GM19452 (cell line): ENCODE data around the gene MAP2K5.

Source experiments
- ATAC-seq: cut with Tn5 transposase; IDR thresholded peaks from one replicate; pipeline ENCODE4 v1.9.1; 2021; ENCODE audit not compliant: unreplicated experiment

Gene MAP2K5

DNA sequence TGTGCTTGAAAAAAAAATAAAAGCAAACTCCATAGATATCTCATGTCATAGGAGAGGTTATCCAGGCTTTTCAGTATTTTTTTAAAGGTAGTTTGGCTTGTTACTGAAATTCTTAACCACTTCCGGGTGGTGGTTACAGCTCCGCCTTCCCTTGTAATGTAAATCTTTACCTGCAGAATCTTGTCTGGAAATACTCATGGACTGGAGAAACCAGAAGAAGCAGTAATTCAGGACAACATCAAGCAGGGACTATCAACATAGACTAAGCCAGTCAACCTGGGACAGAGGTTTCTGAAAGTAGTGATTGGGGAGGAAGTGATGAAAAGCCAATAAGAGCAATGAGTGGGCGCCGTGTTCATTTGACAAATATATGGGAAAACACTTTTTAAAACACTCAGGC, 203.9 kb downstream of the MAP2K5 start:
- ATAC-seq: no peak

DNA sequence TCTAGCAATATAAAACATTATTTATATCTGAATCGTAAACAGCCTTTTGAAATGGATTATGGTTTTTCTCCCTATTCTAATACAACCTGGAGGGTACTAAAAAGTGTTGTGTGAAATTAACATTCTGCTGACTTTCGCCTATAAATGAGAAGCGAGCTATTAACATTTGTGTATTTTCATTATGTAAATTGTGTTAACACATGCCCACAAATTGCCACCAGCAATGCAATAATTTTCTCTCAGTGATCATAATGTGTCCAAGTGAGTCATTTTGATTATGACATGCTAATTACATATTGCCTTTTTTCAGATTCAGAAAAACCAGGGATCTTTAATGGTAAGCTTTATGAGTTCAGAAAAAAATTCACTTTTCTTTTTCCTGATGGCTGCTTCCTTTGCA, 205.4 kb downstream of the MAP2K5 start:
- ATAC-seq: no peak

DNA sequence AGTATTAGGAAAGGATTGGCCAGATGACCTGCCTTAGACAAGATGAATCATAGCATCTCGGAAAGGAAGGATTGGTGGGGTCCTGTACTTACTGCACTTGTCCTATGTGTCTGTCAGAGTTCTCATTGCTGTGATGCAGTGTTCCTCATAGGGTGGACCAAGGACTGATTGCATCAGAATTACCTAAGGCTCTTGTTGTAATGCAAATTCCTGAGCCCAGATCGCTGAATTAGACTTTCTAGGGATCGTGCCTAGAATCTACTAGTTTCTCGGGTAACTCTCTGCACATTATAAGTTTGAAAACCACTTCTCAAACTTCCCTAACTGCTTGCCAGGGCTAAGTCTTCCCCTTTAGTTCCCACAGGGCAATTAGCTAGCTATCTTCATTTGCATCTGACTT, 207.9 kb downstream of the MAP2K5 start:
- no peak for ATAC-seq

DNA sequence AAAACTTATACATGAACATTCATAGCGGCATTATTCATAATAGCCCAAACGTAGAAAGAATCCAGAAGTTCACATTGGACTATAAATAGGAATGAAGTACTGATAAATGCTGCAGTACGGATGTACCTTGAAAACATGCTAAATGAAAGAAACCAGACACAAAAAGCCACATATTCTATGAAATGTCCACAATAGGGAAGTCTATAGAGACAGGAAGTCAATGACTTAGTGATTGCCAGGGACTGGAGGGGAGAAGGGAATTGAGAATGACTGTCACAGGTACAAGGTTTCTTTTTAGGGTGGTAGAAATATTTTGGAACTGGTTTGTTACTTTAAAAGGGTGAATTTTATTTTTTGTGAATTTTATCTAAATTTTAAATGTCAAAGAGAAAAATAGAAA, 211.4 kb downstream of the MAP2K5 start:
- ATAC-seq: no peak

GRCh38 chr15:67755264-67755663, 212.8 kb downstream of the MAP2K5 start:
- no peak for ATAC-seq

DNA sequence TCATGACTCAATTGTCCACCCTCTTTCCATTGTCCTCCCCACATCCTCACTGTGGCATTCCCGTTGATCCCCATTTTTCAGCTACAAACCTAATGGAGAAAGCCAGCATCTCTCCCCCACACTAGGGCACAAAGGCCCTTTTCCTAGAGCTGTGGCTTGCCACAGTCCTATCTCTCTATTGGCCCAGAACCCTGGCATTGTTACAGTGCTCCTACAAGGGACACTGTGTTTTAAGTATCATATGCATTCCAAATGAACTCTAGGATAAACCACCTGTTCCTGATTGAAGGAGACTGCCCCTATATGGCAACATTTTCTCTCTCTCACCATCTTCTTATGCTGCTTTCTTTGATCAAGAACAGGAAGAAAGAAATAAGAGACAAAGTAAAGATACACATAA, 213.4 kb downstream of the MAP2K5 start:
- no peak for ATAC-seq

DNA sequence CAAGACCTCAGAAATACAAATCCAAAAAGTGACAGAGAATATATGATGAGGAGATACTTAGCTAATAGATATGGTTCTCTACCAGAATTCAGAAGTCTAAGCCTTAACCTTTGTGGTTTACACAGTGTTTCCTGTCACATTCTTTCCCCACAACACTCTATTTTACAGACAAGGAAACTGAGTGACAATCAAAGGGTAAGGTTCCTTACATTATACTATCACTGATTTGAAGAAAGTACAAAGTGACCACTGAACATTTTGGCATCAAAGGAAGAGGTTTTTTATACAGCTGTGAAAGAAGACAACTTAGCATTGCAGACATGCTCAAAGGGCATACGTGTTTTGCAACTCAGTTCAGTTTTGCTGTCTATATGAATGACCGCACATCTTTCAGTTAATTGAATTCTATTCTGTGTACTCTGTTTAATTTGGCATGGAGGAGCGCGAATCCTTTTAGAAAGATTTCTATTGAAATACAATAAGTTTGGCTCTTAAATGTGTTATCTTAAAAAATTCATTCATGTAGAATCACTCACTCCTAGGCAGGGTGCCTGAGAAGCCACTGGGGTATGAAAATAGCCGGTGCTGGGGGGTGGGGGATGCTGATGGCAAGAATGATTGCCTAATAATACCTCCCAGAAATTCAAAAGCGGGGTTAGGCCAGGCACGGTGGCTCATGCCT, 216.3 kb downstream of the MAP2K5 start:
- ATAC-seq: no peak

GRCh38 chr15:67760901-67761300, 218.4 kb downstream of the MAP2K5 start:
- no peak for ATAC-seq

- ATAC-seq: no peak
These were observed 218.8 kb downstream of the MAP2K5 start for GRCh38 chr15:67761343-67761742.

- ATAC-seq: peak; percentile 87
These were observed 220.3 kb downstream of the MAP2K5 start for GRCh38 chr15:67762610-67763368.

DNA sequence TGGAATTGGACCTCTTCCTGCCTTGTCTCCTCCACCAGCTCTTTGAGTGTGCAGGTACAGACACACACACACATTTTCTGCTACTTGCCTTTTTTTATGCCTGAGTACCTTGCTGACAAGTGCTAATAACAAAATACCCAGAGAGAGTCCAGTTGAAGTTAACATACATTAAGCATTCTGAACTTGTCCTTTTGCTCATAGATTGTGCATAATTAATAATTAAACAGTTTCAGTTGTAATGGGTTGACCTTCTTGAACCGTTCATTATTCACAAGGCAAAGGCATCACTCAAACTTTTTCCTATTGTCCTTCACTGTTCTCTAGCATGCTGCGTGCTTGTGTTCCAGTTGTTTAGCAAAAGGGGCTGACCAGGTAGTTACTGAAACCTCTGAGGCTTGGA, 223.2 kb downstream of the MAP2K5 start:
- no peak for ATAC-seq

DNA sequence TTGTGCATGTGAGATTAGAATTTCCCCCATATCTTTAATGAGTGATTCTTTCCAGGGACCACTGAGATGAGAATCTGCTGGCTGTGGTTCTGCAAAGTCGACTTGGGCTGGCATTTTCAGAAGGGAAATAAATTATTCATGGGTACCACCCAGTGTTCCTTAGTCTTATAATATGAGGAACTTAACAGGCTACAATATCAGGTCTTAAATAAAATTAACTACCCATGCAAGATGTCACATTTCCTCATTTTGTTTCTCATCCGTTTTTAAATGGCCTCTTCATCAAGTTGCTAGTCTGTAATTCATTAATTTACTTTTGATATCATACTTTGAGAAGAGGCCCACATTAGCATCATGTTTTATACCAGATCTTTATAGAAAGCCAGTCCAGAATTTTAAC, 224.5 kb downstream of the MAP2K5 start:
- ATAC-seq: no peak

- no peak for ATAC-seq
These were observed 225.9 kb downstream of the MAP2K5 start for GRCh38 chr15:67768313-67768977.

DNA sequence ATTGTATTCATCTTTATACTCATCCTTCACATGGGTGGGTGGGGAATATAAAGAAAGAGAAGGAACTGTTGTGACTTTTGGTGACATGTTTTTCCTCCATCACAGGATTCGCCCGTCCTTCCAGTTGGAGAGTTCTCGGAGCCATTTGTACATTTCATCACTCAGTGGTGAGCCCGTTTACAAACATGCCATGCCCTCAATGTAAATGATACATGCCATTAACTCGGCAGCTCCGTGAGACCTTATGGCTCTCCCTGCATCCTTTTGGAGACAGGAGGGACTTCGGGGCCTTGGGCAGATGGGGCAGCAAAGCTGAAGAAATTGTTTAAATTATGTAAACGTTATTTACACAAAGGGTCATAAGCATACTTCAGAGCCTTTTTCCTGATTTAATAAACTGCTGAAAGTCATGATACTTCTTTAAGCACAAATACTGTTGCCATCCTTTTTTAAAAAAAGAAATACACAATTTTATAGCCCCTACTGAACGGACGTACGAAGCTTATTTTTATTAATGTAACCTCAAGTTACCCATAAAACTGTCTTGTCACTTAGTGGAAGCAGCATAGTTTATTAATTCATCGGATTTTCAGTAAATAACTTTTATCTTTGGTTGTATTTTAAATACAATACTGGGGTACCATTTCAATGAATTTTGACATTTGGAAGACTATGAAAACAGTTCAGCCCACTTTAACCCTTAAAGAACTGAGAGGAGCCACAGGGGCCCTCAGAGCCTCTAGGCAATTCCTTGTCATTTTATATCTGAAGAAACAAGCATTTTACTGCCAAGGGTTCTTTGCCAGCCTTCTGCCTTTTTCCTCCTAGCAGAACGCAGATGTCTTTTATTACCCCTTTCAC, 227.2 kb downstream of the MAP2K5 start:
- no peak for ATAC-seq

DNA sequence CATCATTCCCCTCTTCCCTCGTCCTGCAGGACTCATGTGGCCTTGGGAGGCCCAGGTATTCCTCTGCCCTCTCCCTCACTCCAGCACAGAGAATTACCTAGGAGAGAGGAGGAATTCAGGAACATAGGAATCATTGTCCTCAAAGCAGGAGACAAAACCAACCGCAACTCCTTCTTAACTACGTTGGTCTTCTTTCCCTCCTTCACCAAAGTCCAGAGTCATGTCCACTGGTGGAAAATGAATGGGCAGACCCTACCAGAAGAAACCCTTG, 227.8 kb downstream of the MAP2K5 start:
- no peak for ATAC-seq

DNA sequence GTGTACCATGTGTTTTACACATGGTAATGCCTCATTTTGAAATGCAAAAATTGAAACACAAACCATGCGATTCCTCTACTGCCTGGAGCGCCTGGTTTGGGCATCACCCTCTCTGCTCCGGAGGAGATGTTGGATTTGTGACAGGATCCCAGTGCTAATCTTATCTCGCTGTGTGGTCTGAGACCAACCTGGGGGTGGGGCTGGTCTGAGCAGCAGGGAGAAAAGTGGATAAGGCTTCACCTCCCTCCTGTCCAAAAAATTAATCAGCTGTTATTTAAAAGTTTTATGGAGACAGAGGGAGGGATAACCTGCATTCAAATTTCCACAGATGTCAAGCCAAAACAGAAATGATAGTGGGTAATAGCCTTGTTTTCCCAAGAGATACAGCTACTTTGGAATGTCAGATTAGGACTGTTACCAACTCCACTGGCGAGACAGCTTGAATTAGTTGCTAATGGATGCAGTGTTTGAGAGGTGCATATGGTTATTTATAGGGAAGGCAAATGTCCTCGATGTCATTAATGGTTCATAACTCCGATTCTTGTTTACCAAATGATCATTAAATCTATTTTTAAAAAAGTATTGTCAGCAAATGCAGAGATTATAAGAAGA, 228.8 kb downstream of the MAP2K5 start:
- ATAC-seq: no peak

DNA sequence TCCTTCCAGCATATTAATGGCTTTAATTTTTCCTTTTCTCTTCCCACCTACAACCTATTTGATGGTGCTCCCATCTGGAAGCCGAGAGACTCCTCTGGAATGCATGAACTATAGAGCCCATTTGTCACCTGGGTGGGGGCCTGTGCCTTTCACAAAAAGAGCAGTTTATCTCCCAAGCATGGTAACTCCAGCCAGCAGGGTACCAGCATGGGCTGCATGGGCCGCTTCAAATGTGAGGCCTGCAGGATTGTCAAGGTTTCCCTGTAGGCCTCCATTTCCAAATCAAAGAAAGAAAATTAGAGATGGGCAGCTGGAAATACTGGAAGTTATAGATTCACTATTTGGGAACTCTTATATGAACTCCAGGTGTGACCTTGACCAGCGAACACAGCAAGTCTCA, 232.1 kb downstream of the MAP2K5 start:
- ATAC-seq: no peak

DNA sequence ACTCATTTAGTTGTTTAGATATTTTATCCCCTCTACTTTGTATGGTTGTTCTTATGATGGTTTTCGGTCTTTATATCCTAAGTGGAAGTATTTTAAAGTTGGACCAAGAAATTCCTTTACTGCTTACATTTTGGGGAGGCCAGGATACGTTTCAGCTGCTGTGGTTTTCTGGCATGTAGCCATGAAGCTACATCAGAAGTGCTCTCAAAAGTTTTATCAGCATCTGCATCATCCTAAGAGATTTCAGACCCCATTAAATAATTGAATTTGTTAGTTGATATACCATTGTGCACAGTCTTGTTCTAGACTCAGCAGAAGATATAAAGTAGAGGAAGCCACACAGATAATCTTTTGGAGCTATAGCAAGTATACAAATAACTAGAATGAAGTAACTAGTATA, 232.7 kb downstream of the MAP2K5 start:
- ATAC-seq: no peak

DNA sequence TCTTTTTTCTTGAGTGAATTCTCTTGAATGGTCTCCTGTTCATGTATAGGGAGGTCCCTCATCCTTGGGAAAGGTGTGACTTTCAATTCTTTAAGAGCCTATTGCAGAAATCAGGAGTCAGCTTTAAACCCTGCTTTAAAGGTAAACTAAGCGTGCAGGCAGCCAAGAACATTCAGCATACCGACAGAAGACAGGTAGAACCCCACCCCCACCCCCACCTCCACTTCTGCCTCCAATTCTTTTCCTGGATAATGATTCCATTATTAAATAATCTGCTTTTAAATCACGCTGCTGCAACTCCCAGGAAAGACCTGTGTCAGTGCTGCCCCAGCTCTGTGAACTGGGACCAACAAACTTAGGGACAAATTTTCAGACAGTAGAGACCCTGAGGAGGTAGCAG, 233.5 kb downstream of the MAP2K5 start:
- no peak for ATAC-seq

GRCh38 chr15:67776600-67776999, 234.1 kb downstream of the MAP2K5 start:
- no peak for ATAC-seq

DNA sequence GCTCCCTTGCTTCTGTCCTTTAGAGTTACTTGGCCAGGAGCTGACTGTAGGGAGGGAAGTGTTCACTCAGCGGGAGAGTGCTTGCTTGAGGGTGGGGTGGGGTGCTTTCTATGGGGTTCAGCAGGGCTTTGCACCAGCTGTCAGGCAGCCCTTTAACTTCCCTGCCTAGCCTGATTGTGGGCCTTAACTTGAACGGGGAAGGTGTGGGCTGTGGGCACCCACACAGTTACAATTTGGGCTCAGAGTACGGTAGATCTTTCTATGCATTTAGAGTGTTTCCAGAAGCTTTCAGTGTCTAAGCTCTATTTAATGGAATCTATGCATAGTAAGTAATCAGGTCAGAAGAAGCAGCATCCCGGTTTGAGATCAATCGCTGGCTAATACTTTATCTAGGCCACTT, 234.6 kb downstream of the MAP2K5 start:
- no peak for ATAC-seq
